Neural progenitor cell (in vitro differentiated cells): ENCODE data around the gene B3GLCT. TPM values are rescaled to one million over a fixed set of nuclear protein-coding genes. Genes with fewer than 3 reads are reported as not detected.

Experiments used
- DNase-seq: peaks from one replicate; pipeline ENCODE4 v3.0.0-alpha.2; 2016; ENCODE audit warnings: low spot score
- H2AFZ ChIP-seq: fragments of 200-600 bp; sonication (generic); replicated peaks from 2 replicates; pipeline ENCODE4 v1.6.1; 2016; ENCODE audit warnings: antibody characterized with exemption
- H3F3A ChIP-seq: fragments of 200-600 bp; sonication (generic); 2 replicates; pipeline ENCODE4 v1.6.1; 2016; ENCODE audit warnings: antibody characterized with exemption, low read depth
- H3K27ac ChIP-seq: fragments of 200-600 bp; sonication (generic); 2 replicates; pipeline ENCODE4 v1.5.1; 2016; ENCODE audit warnings: mild to moderate bottlenecking
- H3K27me3 ChIP-seq: fragments of 200-600 bp; sonication (generic); 2 replicates; pipeline ENCODE4 v1.6.1; 2016; ENCODE audit warnings: mild to moderate bottlenecking, moderate library complexity
- H3K36me3 ChIP-seq: fragments of 200-600 bp; sonication (generic); 2 replicates; pipeline ENCODE4 v1.5.1; 2016
- H3K4me1 ChIP-seq: fragments of 200-600 bp; sonication (generic); 2 replicates; pipeline ENCODE4 v1.6.1; 2016; ENCODE audit warnings: mixed run types
- H3K4me2 ChIP-seq: fragments of 200-600 bp; sonication (generic); 2 replicates; pipeline ENCODE4 v1.6.1; 2016
- H3K4me3 ChIP-seq: fragments of 200-600 bp; sonication (generic); 2 replicates; pipeline ENCODE4 v1.5.1; 2016
- H3K79me2 ChIP-seq: fragments of 200-600 bp; sonication (generic); 2 replicates; pipeline ENCODE4 v1.6.1; 2016; ENCODE audit warnings: low read depth
- H3K9ac ChIP-seq: fragments of 200-600 bp; sonication (generic); 2 replicates; pipeline ENCODE4 v1.6.1; 2016
- H3K9me3 ChIP-seq: fragments of 200-600 bp; sonication (generic); 2 replicates; pipeline ENCODE4 v1.5.1; 2016; ENCODE audit warnings: low read depth
- H4K20me1 ChIP-seq: fragments of 200-600 bp; sonication (generic); 2 replicates; pipeline ENCODE4 v1.6.1; 2016; ENCODE audit warnings: low read depth
- H3K27ac Mint-ChIP-seq: 3 replicates; pipeline ENCODE4 v1.8.0; 2021; ENCODE audit warnings: mixed read lengths
- H3K27me3 Mint-ChIP-seq: 2 replicates; pipeline ENCODE4 v1.8.0; 2022; ENCODE audit warnings: low read depth, mild to moderate bottlenecking, inconsistent platforms, moderate library complexity, mixed read lengths; ENCODE audit not compliant: insufficient read depth
- H3K36me3 Mint-ChIP-seq: 3 replicates; pipeline ENCODE4 v1.8.0; 2021; ENCODE audit warnings: mixed read lengths
- H3K4me1 Mint-ChIP-seq: 3 replicates; pipeline ENCODE4 v1.8.0; 2021; ENCODE audit warnings: mixed read lengths
- H3K4me3 Mint-ChIP-seq: 3 replicates; pipeline ENCODE4 v1.8.0; 2021; ENCODE audit warnings: mild to moderate bottlenecking, moderate library complexity, mixed read lengths
- H3K9me3 Mint-ChIP-seq: 3 replicates; pipeline ENCODE4 v1.8.0; 2020; ENCODE audit warnings: mixed read lengths
- EZH2 ChIP-seq: fragments of 200-600 bp; sonication (generic); IDR thresholded peaks from 2 replicates; pipeline ENCODE4 v1.6.1; 2017; ENCODE audit warnings: antibody characterized with exemption, mild to moderate bottlenecking, moderate library complexity
- EZH2phosphoT487 ChIP-seq: fragments of 200-600 bp; sonication (generic); IDR thresholded peaks from 2 replicates; pipeline ENCODE4 v1.6.1; 2017; ENCODE audit warnings: antibody characterized with exemption
- total RNA-seq: library from RNA; depleted of rRNA; stranded (reverse); fragments of >200 nt; gene quantifications from 2 replicates; pipeline ENCODE4 v1.2.3, GENCODE V29; 2015; ENCODE audit warnings: low replicate concordance
- TF ChIP-seq, protein P1 (sequence below): fragments of 200-600 bp; sonication (generic); IDR thresholded peaks from 2 replicates; pipeline ENCODE4 v1.5.1; 2017; ENCODE audit warnings: antibody characterized with exemption, mild to moderate bottlenecking

B3GLCT gene
- total RNA-seq, 1 donor from 2014 or later = 16.9 TPM

DNA sequence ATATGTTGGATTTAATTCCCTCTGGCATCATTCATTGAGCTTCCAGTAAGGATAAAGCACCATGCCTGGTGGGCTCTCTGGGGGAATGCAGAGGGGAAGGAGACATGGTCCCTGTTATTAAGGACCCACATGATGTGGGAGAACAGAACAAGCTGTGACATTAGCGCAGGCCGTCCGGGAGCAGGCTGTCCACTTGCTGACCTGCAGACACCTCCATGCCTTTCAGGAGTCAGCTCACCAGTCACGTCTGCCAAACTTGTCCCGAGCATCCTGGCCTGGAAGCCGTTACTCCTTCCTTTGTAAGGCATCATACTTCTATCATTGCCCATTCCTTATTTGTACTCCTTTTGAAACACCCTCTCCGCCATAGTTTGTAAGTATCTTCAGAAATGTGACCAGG is 23.4 kb downstream of the B3GLCT start:
- Histone ChIP-seq H3K27me3 (no peaks in the 10 kb centered on the region), H3K79me2 (no peaks in the 10 kb centered on the region), H3K36me3 (no peaks in the 10 kb centered on the region), H4K20me1 (no peaks in the 10 kb centered on the region), H3K4me3 (no peak overlapping the region), H2AFZ (no peak overlapping the region), H3K27ac (no peak overlapping the region), H3K9me3 (no peaks in the 10 kb centered on the region), H3K4me2 (no peak overlapping the region), H3K9ac (no peak overlapping the region), H3F3A (peaks cover 7% of the 10 kb centered on the region), H3K4me1 (peaks cover 15% of the 10 kb centered on the region)
- peaks cover 6% of the 10 kb centered on the region for H3K4me1 Mint-ChIP-seq
- no peak for DNase-seq
- H3K9me3 Mint-ChIP-seq = no peaks in the 10 kb centered on the region
- no peak for TF ChIP-seq EZH2phosphoT487
- no peak for TF ChIP-seq EZH2
- H3K27ac Mint-ChIP-seq = no peak overlapping the region
- H3K4me3 Mint-ChIP-seq = no peak overlapping the region
- H3K27me3 Mint-ChIP-seq = peaks cover 3% of the 10 kb centered on the region
- peaks cover 6% of the 10 kb centered on the region for H3K36me3 Mint-ChIP-seq

DNA sequence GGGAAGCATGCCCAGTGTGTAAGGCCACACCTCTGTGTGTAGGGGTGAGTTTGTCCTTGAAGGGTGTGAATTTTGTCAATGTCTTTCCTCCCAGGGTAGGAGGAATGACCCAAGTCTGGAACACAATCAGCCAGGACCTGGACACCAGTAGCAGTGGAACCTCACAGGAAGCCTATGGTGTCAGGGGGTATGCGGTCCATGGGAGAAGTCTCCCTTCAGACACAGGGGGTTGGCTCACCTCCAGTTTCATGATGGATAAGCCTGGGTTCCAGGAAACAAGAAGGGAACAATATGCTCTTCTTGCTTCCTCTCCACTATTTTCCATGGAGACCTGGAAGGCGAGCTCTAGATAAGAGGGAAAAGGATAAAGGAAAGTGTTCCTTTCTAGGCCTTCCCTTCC is 23.9 kb downstream of the B3GLCT start:
- Mint-ChIP-seq H3K4me3 (no peak overlapping the region), H3K36me3 (peaks cover 3% of the 10 kb centered on the region), H3K9me3 (no peaks in the 10 kb centered on the region), H3K4me1 (peaks cover 6% of the 10 kb centered on the region), H3K27ac (no peak overlapping the region), H3K27me3 (peaks cover 3% of the 10 kb centered on the region)
- Histone ChIP-seq H3K9me3 (no peaks in the 10 kb centered on the region), H3K4me2 (no peak overlapping the region), H3K36me3 (no peaks in the 10 kb centered on the region), H3K9ac (no peak overlapping the region), H3K79me2 (no peaks in the 10 kb centered on the region), H3K27me3 (no peaks in the 10 kb centered on the region), H2AFZ (no peak overlapping the region), H3K4me1 (peaks cover 15% of the 10 kb centered on the region), H4K20me1 (no peaks in the 10 kb centered on the region), H3K27ac (no peak overlapping the region), H3K4me3 (no peak overlapping the region), H3F3A (peaks cover 7% of the 10 kb centered on the region)
- DNase-seq = no peak
- TF ChIP-seq, protein P1, sequence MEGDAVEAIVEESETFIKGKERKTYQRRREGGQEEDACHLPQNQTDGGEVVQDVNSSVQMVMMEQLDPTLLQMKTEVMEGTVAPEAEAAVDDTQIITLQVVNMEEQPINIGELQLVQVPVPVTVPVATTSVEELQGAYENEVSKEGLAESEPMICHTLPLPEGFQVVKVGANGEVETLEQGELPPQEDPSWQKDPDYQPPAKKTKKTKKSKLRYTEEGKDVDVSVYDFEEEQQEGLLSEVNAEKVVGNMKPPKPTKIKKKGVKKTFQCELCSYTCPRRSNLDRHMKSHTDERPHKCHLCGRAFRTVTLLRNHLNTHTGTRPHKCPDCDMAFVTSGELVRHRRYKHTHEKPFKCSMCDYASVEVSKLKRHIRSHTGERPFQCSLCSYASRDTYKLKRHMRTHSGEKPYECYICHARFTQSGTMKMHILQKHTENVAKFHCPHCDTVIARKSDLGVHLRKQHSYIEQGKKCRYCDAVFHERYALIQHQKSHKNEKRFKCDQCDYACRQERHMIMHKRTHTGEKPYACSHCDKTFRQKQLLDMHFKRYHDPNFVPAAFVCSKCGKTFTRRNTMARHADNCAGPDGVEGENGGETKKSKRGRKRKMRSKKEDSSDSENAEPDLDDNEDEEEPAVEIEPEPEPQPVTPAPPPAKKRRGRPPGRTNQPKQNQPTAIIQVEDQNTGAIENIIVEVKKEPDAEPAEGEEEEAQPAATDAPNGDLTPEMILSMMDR = no peak
- TF ChIP-seq EZH2phosphoT487 (no peak), EZH2 (no peak)

DNA sequence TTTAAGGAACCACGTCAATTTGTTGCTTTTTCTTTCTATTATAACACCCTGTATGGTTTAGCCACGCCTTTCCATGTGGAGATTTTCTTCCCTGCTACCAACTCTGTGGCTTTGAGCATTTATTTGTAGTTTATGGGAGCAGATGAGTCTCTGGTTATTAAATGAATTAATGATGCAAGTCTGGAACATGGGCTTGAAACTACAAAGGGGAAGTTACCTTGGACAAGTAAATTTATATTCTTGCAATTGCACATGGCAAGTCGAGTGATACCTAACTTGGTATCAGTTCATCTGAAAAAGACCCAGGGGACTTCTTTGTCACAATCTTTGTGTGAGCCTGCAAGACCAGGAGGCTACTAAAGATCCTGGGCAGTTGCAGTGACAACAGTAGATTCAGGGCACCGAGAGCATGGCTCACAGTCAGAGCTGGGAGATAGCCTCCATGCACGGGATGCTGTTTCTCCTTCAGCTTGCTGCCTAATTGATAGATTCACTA is 24.4 kb downstream of the B3GLCT start:
- H3K27ac Mint-ChIP-seq = peak overlapping the region; percentile 39
- H3K9ac ChIP-seq = no peak overlapping the region
- H3K36me3 ChIP-seq = no peaks in the 10 kb centered on the region
- DNase-seq = no peak
- no peak overlapping the region for H3K4me3 ChIP-seq
- H3K27me3 Mint-ChIP-seq = peaks cover 3% of the 10 kb centered on the region
- H3K9me3 Mint-ChIP-seq = no peaks in the 10 kb centered on the region
- H3K4me3 Mint-ChIP-seq = no peak overlapping the region
- H3K4me2 ChIP-seq = no peak overlapping the region
- TF ChIP-seq EZH2phosphoT487 (no peak), EZH2 (no peak)
- TF ChIP-seq, protein P1 = no peak
- no peak overlapping the region for H2AFZ ChIP-seq
- peaks cover 6% of the 10 kb centered on the region for H3K4me1 Mint-ChIP-seq
- no peaks in the 10 kb centered on the region for H3K27me3 ChIP-seq
- no peaks in the 10 kb centered on the region for H4K20me1 ChIP-seq
- H3K9me3 ChIP-seq = no peaks in the 10 kb centered on the region
- peaks cover 1% of the 10 kb centered on the region for H3K36me3 Mint-ChIP-seq
- H3K27ac ChIP-seq = no peak overlapping the region
- H3K79me2 ChIP-seq = no peaks in the 10 kb centered on the region
- H3F3A ChIP-seq = peaks cover 7% of the 10 kb centered on the region
- H3K4me1 ChIP-seq = peaks cover 15% of the 10 kb centered on the region

DNA sequence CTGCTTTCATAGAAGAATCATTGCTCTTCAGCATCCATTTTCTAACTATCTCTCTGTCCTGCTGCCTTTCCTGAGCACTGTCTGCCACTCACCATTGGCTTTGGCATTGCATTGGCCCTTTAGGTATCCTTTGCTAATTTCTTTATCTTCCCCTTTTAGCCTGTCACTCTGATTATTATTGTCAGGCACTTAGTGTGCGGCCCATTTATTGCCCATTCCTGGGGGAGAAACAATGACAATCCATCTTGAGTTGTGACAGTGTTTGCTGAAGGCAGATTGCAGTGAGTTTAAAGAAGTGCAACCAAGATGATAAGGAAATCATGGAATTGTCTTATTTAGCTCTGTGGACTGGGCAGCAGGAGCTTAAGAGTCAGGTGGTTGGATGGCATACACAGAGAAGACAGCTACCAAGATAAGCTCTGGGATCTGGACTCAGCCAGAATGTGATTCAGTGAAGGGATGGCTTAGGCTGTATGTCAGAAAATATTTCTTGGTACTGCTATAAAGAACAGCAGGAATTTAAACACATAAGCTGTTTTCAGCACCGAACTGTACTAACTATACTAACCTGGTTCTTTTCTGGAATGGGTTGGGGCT is 25.3 kb downstream of the B3GLCT start:
- H3K9ac ChIP-seq = no peak overlapping the region

More for the DNA sequence above, 25.3 kb downstream of the B3GLCT start:
- Mint-ChIP-seq H3K4me3 (no peak overlapping the region), H3K27ac (no peak overlapping the region), H3K27me3 (peaks cover 3% of the 10 kb centered on the region), H3K36me3 (peaks cover 5% of the 10 kb centered on the region), H3K4me1 (peaks cover 6% of the 10 kb centered on the region), H3K9me3 (no peaks in the 10 kb centered on the region)
- no peaks in the 10 kb centered on the region for H3K9me3 ChIP-seq
- H4K20me1 ChIP-seq = no peaks in the 10 kb centered on the region
- H3K4me1 ChIP-seq = peaks cover 15% of the 10 kb centered on the region
- H3K27ac ChIP-seq = no peak overlapping the region
- TF ChIP-seq EZH2 (no peak), EZH2phosphoT487 (no peak)
- TF ChIP-seq, protein P1 = no peak
- no peaks in the 10 kb centered on the region for H3K27me3 ChIP-seq
- no peaks in the 10 kb centered on the region for H3K36me3 ChIP-seq
- no peak overlapping the region for H2AFZ ChIP-seq
- DNase-seq = no peak
- no peak overlapping the region for H3K4me3 ChIP-seq
- H3K79me2 ChIP-seq = no peaks in the 10 kb centered on the region
- H3F3A ChIP-seq = peaks cover 7% of the 10 kb centered on the region
- H3K4me2 ChIP-seq = no peak overlapping the region
